GM12892 (cell line): ENCODE results near the gene GFPT1.

Source experiments
- POLR2A ChIP-seq: IDR thresholded peaks from 2 replicates; pipeline ENCODE4 v1.6.1; 2011; ENCODE audit warnings: low read depth, low read length, control low read depth
- TAF1 ChIP-seq: IDR thresholded peaks from 2 replicates; pipeline ENCODE4 v1.6.1; 2011; ENCODE audit warnings: low read depth, mild to moderate bottlenecking, control low read depth, low read length, borderline replicate concordance

DNA sequence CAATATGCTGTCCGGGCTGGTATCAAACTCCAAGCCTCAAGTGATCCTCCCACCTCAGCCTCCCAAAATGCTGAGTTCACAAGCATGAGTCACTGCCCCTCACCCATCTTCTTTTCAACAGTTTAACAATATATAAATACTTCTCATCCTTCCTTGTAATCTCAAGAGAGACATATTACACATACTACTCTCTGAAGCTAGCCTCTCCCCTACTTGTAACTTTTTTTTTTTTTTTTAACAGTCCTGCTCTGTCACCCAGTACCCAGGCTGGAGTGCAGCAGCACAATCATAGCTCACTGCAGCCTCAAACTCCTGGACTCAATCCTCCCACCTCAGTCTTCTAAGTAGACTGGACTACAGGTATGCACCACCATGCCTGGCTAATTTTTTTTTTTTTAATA, 5.7 kb downstream of the GFPT1 start:
- TF ChIP-seq POLR2A, result no peak
- TF ChIP-seq TAF1, result no peak
